CD14-positive monocyte (primary cell): ENCODE results near the gene LDLR. TPM values are rescaled to one million over a fixed set of nuclear protein-coding genes. Genes with fewer than 3 reads are reported as not detected.

Experiments used
- DNase-seq, 3 donors: peaks; one replicate each; pipeline ENCODE4 v3.0.0-alpha.2; 2011 to 2022
- H2AFZ ChIP-seq: 2 replicates; pipeline ENCODE4 v1.6.0; 2012; ENCODE audit warnings: mild to moderate bottlenecking, low read depth, low read length, inconsistent platforms; ENCODE audit not compliant: insufficient read depth, poor library complexity, severe bottlenecking
- H3K27ac ChIP-seq, 2 donors: 1 replicate in 1 of 2; 2 replicates in 1 of 2; pipeline ENCODE4 v1.5.1; 2012 to 2013; ENCODE audit warnings: low read length in 2 of 2, control low read depth in 1 of 2, inconsistent platforms in 1 of 2, low read depth in 1 of 2, mild to moderate bottlenecking in 1 of 2
- H3K27me3 ChIP-seq, 2 donors: one replicate each; pipeline versions ENCODE4 v1.6.0 to v1.6.1; 2011 to 2013; ENCODE audit warnings: low read length in 2 of 2; ENCODE audit not compliant: control insufficient read depth in 2 of 2, insufficient read depth in 2 of 2
- H3K36me3 ChIP-seq, 2 donors: replicated peaks in 1 of 2; 1 replicate in 1 of 2; 2 replicates in 1 of 2; pipeline versions ENCODE4 v1.5.1 to v1.6.1; 2012 to 2013; ENCODE audit warnings: low read length in 2 of 2, control low read depth in 1 of 2, inconsistent platforms in 1 of 2, mild to moderate bottlenecking in 1 of 2; ENCODE audit not compliant: insufficient read depth in 2 of 2, control insufficient read depth in 1 of 2
- H3K4me1 ChIP-seq, 2 donors: 1 replicate in 1 of 2; 2 replicates in 1 of 2; pipeline versions ENCODE4 v1.5.1 to v1.6.1; 2012 to 2013; ENCODE audit warnings: low read length in 2 of 2, control low read depth in 1 of 2, inconsistent platforms in 1 of 2, mild to moderate bottlenecking in 1 of 2, moderate library complexity in 1 of 2; ENCODE audit not compliant: insufficient read depth in 2 of 2, control insufficient read depth in 1 of 2
- H3K4me2 ChIP-seq: replicated peaks from 2 replicates; pipeline ENCODE3; 2012; ENCODE audit warnings: low read length, moderate library complexity, mild to moderate bottlenecking; ENCODE audit not compliant: poor library complexity, severe bottlenecking; ENCODE audit errors: extremely low read depth
- H3K4me3 ChIP-seq, 3 experiments: fragments of 200-600 bp in 1 of 3; sonication (generic) in 1 of 3; replicated peaks in 1 of 3; 1 replicate in 2 of 3; 2 replicates in 1 of 3; pipeline ENCODE4 v1.5.1; 2011 to 2013; ENCODE audit warnings: low read length in 3 of 3, mild to moderate bottlenecking in 3 of 3, control low read depth in 2 of 3, low read depth in 2 of 3, inconsistent platforms in 1 of 3, moderate library complexity in 1 of 3
- H3K79me2 ChIP-seq: 2 replicates; pipeline ENCODE4 v1.6.0; 2012; ENCODE audit warnings: mild to moderate bottlenecking, control low read depth, inconsistent platforms, low read length, moderate library complexity; ENCODE audit not compliant: insufficient read depth
- H3K9ac ChIP-seq: 2 replicates; pipeline ENCODE4 v1.6.0; 2017; ENCODE audit warnings: low read length, mild to moderate bottlenecking; ENCODE audit not compliant: insufficient read depth, poor library complexity, severe bottlenecking
- H3K9me3 ChIP-seq, 2 donors: replicated peaks in 1 of 2; 1 replicate in 1 of 2; 2 replicates in 1 of 2; pipeline versions ENCODE4 v1.5.1 to v1.6.1; 2012 to 2013; ENCODE audit warnings: low read length in 2 of 2, control low read depth in 1 of 2; ENCODE audit not compliant: control insufficient read depth in 1 of 2, insufficient read depth in 1 of 2
- H4K20me1 ChIP-seq: 2 replicates; pipeline ENCODE4 v1.6.0; 2012; ENCODE audit warnings: mild to moderate bottlenecking, low read length, control low read depth, moderate library complexity; ENCODE audit not compliant: insufficient read depth
- H3K27ac Mint-ChIP-seq, 7 donors: one replicate each; pipeline ENCODE4 v1.8.0; 2020; ENCODE audit warnings: mild to moderate bottlenecking in 7 of 7, mixed read lengths in 7 of 7, moderate library complexity in 6 of 7, inconsistent platforms in 2 of 7
- H3K27me3 Mint-ChIP-seq, 3 donors: one replicate each; pipeline ENCODE4 v1.8.0; 2021 to 2022; ENCODE audit warnings: low read depth in 3 of 3, mild to moderate bottlenecking in 3 of 3, mixed read lengths in 3 of 3, moderate library complexity in 3 of 3, inconsistent platforms in 1 of 3
- H3K36me3 Mint-ChIP-seq, 2 donors: one replicate each; pipeline ENCODE4 v1.8.0; 2020; ENCODE audit warnings: mixed read lengths in 2 of 2, inconsistent platforms in 1 of 2, mild to moderate bottlenecking in 1 of 2
- H3K4me1 Mint-ChIP-seq: one replicate; pipeline ENCODE4 v1.8.0; 2020; ENCODE audit warnings: mild to moderate bottlenecking, mixed read lengths
- H3K4me3 Mint-ChIP-seq, 2 donors: one replicate each; pipeline ENCODE4 v1.8.0; 2020; ENCODE audit warnings: mild to moderate bottlenecking in 2 of 2, mixed read lengths in 2 of 2, moderate library complexity in 1 of 2
- H3K9me3 Mint-ChIP-seq, 7 donors: one replicate each; pipeline ENCODE4 v1.8.0; 2020 to 2022; ENCODE audit warnings: mixed read lengths in 7 of 7, mild to moderate bottlenecking in 6 of 7, moderate library complexity in 6 of 7, inconsistent platforms in 2 of 7
- CTCF ChIP-seq: fragments of 200-600 bp; IDR thresholded peaks from one replicate; pipeline ENCODE4 v1.8.0; 2022; ENCODE audit warnings: antibody characterized with exemption, mild to moderate bottlenecking
- WGBS: methylation state at CpG from one replicate; pipeline ENCODE4 v1.1.5; 2013; ENCODE audit warnings: missing lambda C conversion rate; ENCODE audit not compliant: insufficient coverage; 5-methylcytosine and 5-hydroxymethylcytosine counted together
- intact Hi-C, 2 donors: fragments of 100-400 bp; cut with micrococcal nuclease; formaldehyde crosslinking; loops; one replicate each; pipeline versions ENCODE4 v1.15.0 to v1.15.1; 2023
- polyA plus RNA-seq, 3 donors: library from polyadenylated mRNA; depleted of rRNA in 1 of 3; unstranded in 2 of 3; stranded (reverse) in 1 of 3; fragments of 300-500 nt in 2 of 3; fragments of >200 nt in 1 of 3; fragmentation: Illumina TruSeq in 2 of 3; gene quantifications; 1 replicate in 2 of 3; 2 replicates in 1 of 3; pipeline ENCODE4 v1.2.3, GENCODE V29; 2012 to 2021

The LDLR gene
- polyA plus RNA-seq, 3 donors: 14.3 to 21.2 (median 19.8) TPM

GRCh38 chr19:11091703-11092153 lies 2.5 kb downstream of the LDLR start:
- DNase-seq: peak; percentile 90 to 97 (median 94)
- intact Hi-C loops: no loop called here
- H3K4me1 ChIP-seq: peaks cover 80 to 81% of the 10 kb centered on the region in 2 donors
- Mint-ChIP-seq H3K9me3 (peaks cover 0 to 4% (median 3%) of the 10 kb centered on the region in 7 donors), H3K36me3 (peaks cover 1 to 20% of the 10 kb centered on the region in 2 donors), H3K4me3 (peak overlapping the region; percentile 80 to 82), H3K4me1 (peaks cover 67% of the 10 kb centered on the region), H3K27ac (peak overlapping the region; percentile 99 to 100 (median 100)), H3K27me3 (peaks cover 1 to 8% (median 5%) of the 10 kb centered on the region in 3 donors)
- H3K4me3 ChIP-seq: peak overlapping the region in 2 of 3 experiments; percentile 81 to 84
- no peak overlapping the region for H2AFZ ChIP-seq
- no peaks in the 10 kb centered on the region for H3K36me3 ChIP-seq
- TF ChIP-seq CTCF: no peak
- H4K20me1 ChIP-seq: peaks cover 10% of the 10 kb centered on the region
- peak overlapping the region; percentile 84 for H3K4me2 ChIP-seq
- peaks cover 0 to 10% of the 10 kb centered on the region in 2 donors for H3K27me3 ChIP-seq
- no CpG with 5 or more reads among the region's 8 CpGs for WGBS
- peak overlapping the region; percentile 88 for H3K9ac ChIP-seq
- H3K9me3 ChIP-seq: no peaks in the 10 kb centered on the region
- H3K79me2 ChIP-seq: peaks cover 30% of the 10 kb centered on the region
- peak overlapping the region; percentile 97 to 99 for H3K27ac ChIP-seq

- peak overlapping the region in 1 of 3 experiments; percentile 81 for H3K4me3 ChIP-seq
- Mint-ChIP-seq H3K27ac (peak overlapping the region; percentile 99 to 100 (median 100)), H3K9me3 (peaks cover 0 to 4% (median 3%) of the 10 kb centered on the region in 7 donors), H3K4me1 (peaks cover 68% of the 10 kb centered on the region), H3K27me3 (peaks cover 1 to 8% (median 5%) of the 10 kb centered on the region in 3 donors), H3K36me3 (peaks cover 1 to 21% of the 10 kb centered on the region in 2 donors), H3K4me3 (peak overlapping the region; percentile 21 to 64)
- peak overlapping the region; percentile 97 to 99 for H3K27ac ChIP-seq
- H3K36me3 ChIP-seq: no peaks in the 10 kb centered on the region
- WGBS: 67% methylated on average over 5 of the region's 6 CpGs
- peak overlapping the region; percentile 84 for H3K4me2 ChIP-seq
- peaks cover 0 to 10% of the 10 kb centered on the region in 2 donors for H3K27me3 ChIP-seq
- no peak for TF ChIP-seq CTCF
- H3K9ac ChIP-seq: peak overlapping the region; percentile 88
- no peaks in the 10 kb centered on the region for H3K9me3 ChIP-seq
- peaks cover 34% of the 10 kb centered on the region for H3K79me2 ChIP-seq
- H4K20me1 ChIP-seq: peaks cover 10% of the 10 kb centered on the region
- DNase-seq: peak; percentile 66 to 87 (median 82)
- H2AFZ ChIP-seq: no peak overlapping the region
- intact Hi-C loops: no loop called here
- peaks cover 83 to 85% of the 10 kb centered on the region in 2 donors for H3K4me1 ChIP-seq
Observed at GRCh38 chr19:11092181-11092538, 2.9 kb downstream of the LDLR start.
